HepG2 (cell line): ENCODE results near the gene TMX2. TPM values are rescaled to one million over a fixed set of nuclear protein-coding genes. Genes with fewer than 3 reads are reported as not detected.
A peak's percentile ranks its signal among the peaks of the same experiment; 100 is the strongest.

ENCODE experiments used
- CREB3 ChIP-seq: sonication (generic); formaldehyde crosslinking; IDR thresholded peaks from 2 replicates; pipeline ENCODE4 v1.5.0; 2020; ENCODE audit warnings: missing genetic modification reagents
- CSRNP1 ChIP-seq: sonication (generic); formaldehyde crosslinking; IDR thresholded peaks from 2 replicates; pipeline ENCODE4 v1.8.1; 2023; ENCODE audit warnings: mild to moderate bottlenecking, missing genetic modification reagents
- DMTF1 ChIP-seq: sonication (generic); formaldehyde crosslinking; IDR thresholded peaks from 2 replicates; pipeline ENCODE4 v1.4.0; 2020; ENCODE audit warnings: mild to moderate bottlenecking, missing genetic modification reagents
- FOXP1 ChIP-seq, 2 experiments: fragments of 450-650 bp in 1 of 2; IDR thresholded peaks; 2 replicates each; pipeline ENCODE4 v1.6.1; 2017 to 2018; ENCODE audit warnings: antibody characterized with exemption in 1 of 2
- HOXA9 ChIP-seq: sonication (generic); formaldehyde crosslinking; IDR thresholded peaks from 2 replicates; pipeline ENCODE4 v1.8.1; 2022; ENCODE audit warnings: missing genetic modification reagents, mild to moderate bottlenecking, moderate library complexity, borderline replicate concordance
- KMT2B ChIP-seq: IDR thresholded peaks from 2 replicates; pipeline ENCODE4 v1.6.1; 2016; ENCODE audit warnings: missing genetic modification reagents, missing compliant biosample characterization
- MTA3 ChIP-seq: sonication (generic); formaldehyde crosslinking; IDR thresholded peaks from 2 replicates; pipeline ENCODE4 v1.4.0; 2020; ENCODE audit warnings: missing genetic modification reagents
- NCOA2 ChIP-seq: sonication (generic); formaldehyde crosslinking; IDR thresholded peaks from 2 replicates; pipeline ENCODE4 v1.8.0; 2022; ENCODE audit warnings: inconsistent platforms
- SP5 ChIP-seq: IDR thresholded peaks from 2 replicates; pipeline ENCODE4 v1.6.1; 2016; ENCODE audit warnings: low read depth, borderline replicate concordance
- STAT5B ChIP-seq: sonication (generic); formaldehyde crosslinking; IDR thresholded peaks from 2 replicates; pipeline ENCODE4 v1.4.0; 2020; ENCODE audit warnings: missing genetic modification reagents
- ZBTB1 ChIP-seq: sonication (generic); formaldehyde crosslinking; IDR thresholded peaks from 2 replicates; pipeline ENCODE4 v1.4.0; 2020; ENCODE audit warnings: missing genetic modification reagents, borderline replicate concordance
- ZBTB39 ChIP-seq: sonication (generic); formaldehyde crosslinking; IDR thresholded peaks from 2 replicates; pipeline ENCODE4 v1.5.0; 2020; ENCODE audit warnings: missing genetic modification reagents
- ZNF362 ChIP-seq: sonication (generic); formaldehyde crosslinking; IDR thresholded peaks from 2 replicates; pipeline ENCODE4 v1.4.0; 2020; ENCODE audit warnings: missing genetic modification reagents, mild to moderate bottlenecking, borderline replicate concordance
- ZNF414 ChIP-seq: sonication (generic); formaldehyde crosslinking; IDR thresholded peaks from 2 replicates; pipeline ENCODE4 v1.5.0; 2020; ENCODE audit warnings: missing genetic modification reagents
- ZNF446 ChIP-seq: sonication (generic); formaldehyde crosslinking; IDR thresholded peaks from 2 replicates; pipeline ENCODE4 v1.5.0; 2020; ENCODE audit warnings: mild to moderate bottlenecking, missing genetic modification reagents
- ZNF550 ChIP-seq: sonication (generic); formaldehyde crosslinking; IDR thresholded peaks from 2 replicates; pipeline ENCODE4 v1.4.0; 2020; ENCODE audit warnings: mild to moderate bottlenecking, missing genetic modification reagents, borderline replicate concordance
- ZNF597 ChIP-seq: sonication (generic); formaldehyde crosslinking; IDR thresholded peaks from 2 replicates; pipeline ENCODE4 v1.5.0; 2020; ENCODE audit warnings: missing genetic modification reagents
- ZNF660 ChIP-seq: sonication (generic); formaldehyde crosslinking; IDR thresholded peaks from 2 replicates; pipeline ENCODE4 v1.5.1; 2020; ENCODE audit warnings: mild to moderate bottlenecking, low read depth, missing genetic modification reagents, borderline replicate concordance
- ZNF672 ChIP-seq: sonication (generic); formaldehyde crosslinking; IDR thresholded peaks from 2 replicates; pipeline ENCODE4 v1.8.1; 2022; ENCODE audit warnings: missing genetic modification reagents
- polyA plus RNA-seq, 8 experiments: library from polyadenylated mRNA; depleted of rRNA in 3 of 8; stranded (reverse) in 7 of 8; unstranded in 1 of 8; fragments of >200 nt; fragmentation: Illumina TruSeq in 4 of 8; extraction: Trizol in 4 of 8; gene quantifications; 2 replicates each; pipeline versions ENCODE4 v1.2.1 to v1.2.3, GENCODE V29; 2011 to 2016; ENCODE audit warnings: low read depth in 4 of 8, missing spikeins in 1 of 8, mixed read lengths in 1 of 8; ENCODE audit not compliant: insufficient read depth in 1 of 8
- total RNA-seq, 5 experiments: library from RNA; depleted of rRNA; stranded (reverse); fragments of >200 nt; fragmentation: Illumina TruSeq; extraction: Trizol; gene quantifications; 2 replicates each; pipeline ENCODE4 v1.2.3, GENCODE V29; 2016; ENCODE audit warnings: low read depth in 1 of 5

TMX2 gene
- total and polyA plus RNA-seq, 2 of the 13 experiments (the other 11 are each of a cell fraction or from before 2014, with no cell fraction given) = 84.5 to 129 TPM

GRCh38 chr11:57667736-57668433, 44.5 kb upstream of the TMX2 start, which contains the start of gene ZDHHC5 (continued):
- no peak for TF ChIP-seq ZBTB39 (CRISPR knock-in tag)
- no peak for TF ChIP-seq FOXP1 (IDR thresholded peaks at IDR 0.05)
- 0 out of 2 replicates have a peak, but pooled peaks have one; percentile 18 for TF ChIP-seq FOXP1 (CRISPR knock-in tag; IDR thresholded peaks at IDR 0.05)
- TF ChIP-seq ZNF414 (CRISPR knock-in tag) = no peak
- no peak for TF ChIP-seq ZNF446 (CRISPR knock-in tag)
- no peak for TF ChIP-seq HOXA9
- TF ChIP-seq MTA3 (CRISPR knock-in tag) = no peak
- peak; percentile 87 for TF ChIP-seq KMT2B (CRISPR knock-in tag)
- no peak for TF ChIP-seq SP5 (CRISPR knock-in tag)
- no peak for TF ChIP-seq ZNF597 (CRISPR knock-in tag)
- TF ChIP-seq ZNF672 (CRISPR knock-in tag) = no peak
- no peak; the same call in 1 of the 2 replicates for TF ChIP-seq DMTF1 (CRISPR knock-in tag)
- TF ChIP-seq ZNF660 (CRISPR knock-in tag) = no peak
- TF ChIP-seq ZBTB1 (CRISPR knock-in tag) = no peak
- no peak for TF ChIP-seq CREB3
- TF ChIP-seq ZNF362 (CRISPR knock-in tag) = no peak
- no peak for TF ChIP-seq ZNF550 (CRISPR knock-in tag)
- no peak; the same call in 1 of the 2 replicates for TF ChIP-seq NCOA2 (CRISPR knock-in tag)
- no peak for TF ChIP-seq CSRNP1 (CRISPR knock-in tag)
- TF ChIP-seq STAT5B (CRISPR knock-in tag) = no peak
